NCI-H2227 (cell line): ENCODE results near the gene DBNDD1.
A peak's percentile ranks its signal among the peaks of the same experiment; 100 is the strongest.

ENCODE experiments used
- DNase-seq: peaks from one replicate; lab custom pipeline; 2025; ENCODE audit not compliant: unreplicated experiment; lab: John Stamatoyannopoulos, UW

The DBNDD1 gene

GRCh38 chr16:89965447-89966225 lies 53.6 kb downstream of the DBNDD1 start:
- no peak for DNase-seq

GRCh38 chr16:89964201-89964600 lies 55.1 kb downstream of the DBNDD1 start:
- DNase-seq = no peak

GRCh38 chr16:89962754-89963498 lies 56.3 kb downstream of the DBNDD1 start:
- no peak for DNase-seq

GRCh38 chr16:89961920-89962319 lies 57.3 kb downstream of the DBNDD1 start:
- DNase-seq = no peak

GRCh38 chr16:89960966-89961365 lies 58.3 kb downstream of the DBNDD1 start:
- no peak for DNase-seq

GRCh38 chr16:89958596-89958995 lies 60.7 kb downstream of the DBNDD1 start:
- DNase-seq = no peak

- peak; percentile 5 for DNase-seq
These were observed 61.2 kb downstream of the DBNDD1 start for GRCh38 chr16:89958068-89958467.

GRCh38 chr16:89957216-89957785 lies 62.0 kb downstream of the DBNDD1 start:
- DNase-seq = no peak

- no peak for DNase-seq
These were observed 62.6 kb downstream of the DBNDD1 start for GRCh38 chr16:89956505-89957215.

GRCh38 chr16:89955001-89955685 lies 64.1 kb downstream of the DBNDD1 start:
- DNase-seq = no peak
